ENCODE data around the gene SEL1L.
"Not testable (repeated sequence)": the region's sequence is repeated elsewhere in the genome, so short reads cannot be mapped to it uniquely, and the experiment has no call there.

SEL1L gene

DNA sequence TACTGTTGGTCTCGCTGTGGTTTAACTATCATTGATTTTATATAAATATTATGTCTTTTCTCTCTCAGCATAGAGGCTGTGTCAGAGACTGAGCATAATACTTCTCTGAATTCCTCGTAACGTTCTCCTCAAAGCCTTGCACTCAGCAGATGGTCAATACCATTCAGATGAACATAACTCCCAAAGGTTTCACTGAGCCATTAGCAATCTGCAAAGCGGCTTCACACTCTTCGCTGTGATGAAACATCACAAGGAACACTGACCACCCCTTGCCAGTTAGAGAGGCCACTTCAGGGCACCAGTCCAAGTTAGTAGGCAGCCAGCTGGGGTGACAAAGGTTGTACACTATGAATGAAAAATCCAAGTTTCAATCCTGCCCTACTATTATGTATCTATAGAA is 103.4 kb downstream of the SEL1L start:
- TF ChIP-seq, protein P1, sequence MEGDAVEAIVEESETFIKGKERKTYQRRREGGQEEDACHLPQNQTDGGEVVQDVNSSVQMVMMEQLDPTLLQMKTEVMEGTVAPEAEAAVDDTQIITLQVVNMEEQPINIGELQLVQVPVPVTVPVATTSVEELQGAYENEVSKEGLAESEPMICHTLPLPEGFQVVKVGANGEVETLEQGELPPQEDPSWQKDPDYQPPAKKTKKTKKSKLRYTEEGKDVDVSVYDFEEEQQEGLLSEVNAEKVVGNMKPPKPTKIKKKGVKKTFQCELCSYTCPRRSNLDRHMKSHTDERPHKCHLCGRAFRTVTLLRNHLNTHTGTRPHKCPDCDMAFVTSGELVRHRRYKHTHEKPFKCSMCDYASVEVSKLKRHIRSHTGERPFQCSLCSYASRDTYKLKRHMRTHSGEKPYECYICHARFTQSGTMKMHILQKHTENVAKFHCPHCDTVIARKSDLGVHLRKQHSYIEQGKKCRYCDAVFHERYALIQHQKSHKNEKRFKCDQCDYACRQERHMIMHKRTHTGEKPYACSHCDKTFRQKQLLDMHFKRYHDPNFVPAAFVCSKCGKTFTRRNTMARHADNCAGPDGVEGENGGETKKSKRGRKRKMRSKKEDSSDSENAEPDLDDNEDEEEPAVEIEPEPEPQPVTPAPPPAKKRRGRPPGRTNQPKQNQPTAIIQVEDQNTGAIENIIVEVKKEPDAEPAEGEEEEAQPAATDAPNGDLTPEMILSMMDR (IDR thresholded peaks at IDR 0.05; ENCODE audit: low read depth, low read length): no peak
- no peak for DNase-seq (ENCODE audit: extremely low read depth, low read depth)

GRCh38 chr14:81429749-81430148 is 103.9 kb downstream of the SEL1L start:
- not testable (repeated sequence) for DNase-seq (ENCODE audit: extremely low read depth, low read depth)

DNA sequence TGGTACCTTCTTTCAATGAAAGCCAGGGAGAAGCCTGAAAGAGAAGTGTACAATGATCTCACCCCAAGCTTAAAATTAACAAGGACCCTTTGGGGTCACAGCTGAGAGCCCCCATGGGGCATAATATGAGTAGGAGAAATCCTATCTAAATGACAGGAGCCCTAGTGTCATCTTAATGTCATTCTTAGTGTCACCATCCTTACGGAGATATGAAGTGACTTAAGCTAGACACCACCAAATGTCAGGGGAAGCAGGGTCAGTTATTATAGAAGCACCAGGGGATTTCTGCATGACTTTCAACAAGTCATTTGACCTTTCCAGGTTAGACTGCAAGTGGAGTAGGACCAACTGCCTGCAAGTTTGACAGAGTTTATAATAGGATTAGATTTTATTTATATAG is 104.6 kb downstream of the SEL1L start:
- no peak for DNase-seq (ENCODE audit: extremely low read depth, low read depth)

GRCh38 chr14:81427348-81428058 is 106.2 kb downstream of the SEL1L start:
- TF ChIP-seq, protein P1 (IDR thresholded peaks at IDR 0.05; ENCODE audit: low read depth, low read length): no peak
- no peak for DNase-seq (ENCODE audit: extremely low read depth, low read depth)

More for the DNA sequence above, 104.6 kb downstream of the SEL1L start:
- TF ChIP-seq, protein P1 (IDR thresholded peaks at IDR 0.05; ENCODE audit: low read depth, low read length): no peak

- DNase-seq (ENCODE audit: extremely low read depth, low read depth): no peak
- TF ChIP-seq, protein P1 (IDR thresholded peaks at IDR 0.05; ENCODE audit: low read depth, low read length): no peak
Measured at GRCh38 chr14:81423504-81423903, 110.1 kb downstream of the SEL1L start.

Data from AG09319 (cell line).